Upper lobe of left lung (tissue), 4 donors: ENCODE data around the gene TVP23A.

Experiments
- POLR2A ChIP-seq, 4 donors: fragments of 450-650 bp; IDR thresholded peaks; one replicate each; pipeline ENCODE4 v1.5.1; 2016 to 2017; ENCODE audit warnings: antibody characterized with exemption in 4 of 4, mild to moderate bottlenecking in 2 of 4
- POLR2AphosphoS5 ChIP-seq, 2 donors: sonication (generic); formaldehyde crosslinking; IDR thresholded peaks; one replicate each; pipeline ENCODE4 v1.5.1; 2017; ENCODE audit warnings: antibody characterized with exemption in 2 of 2
- TF ChIP-seq, protein P1 (sequence below), 6 experiments: fragments of 450-650 bp in 4 of 6; fragments of 200-600 bp in 2 of 6; sonication (generic) in 2 of 6; IDR thresholded peaks; one replicate each; pipeline ENCODE4 v1.5.1; 2016 to 2019; ENCODE audit warnings: antibody characterized with exemption in 6 of 6

DNA sequence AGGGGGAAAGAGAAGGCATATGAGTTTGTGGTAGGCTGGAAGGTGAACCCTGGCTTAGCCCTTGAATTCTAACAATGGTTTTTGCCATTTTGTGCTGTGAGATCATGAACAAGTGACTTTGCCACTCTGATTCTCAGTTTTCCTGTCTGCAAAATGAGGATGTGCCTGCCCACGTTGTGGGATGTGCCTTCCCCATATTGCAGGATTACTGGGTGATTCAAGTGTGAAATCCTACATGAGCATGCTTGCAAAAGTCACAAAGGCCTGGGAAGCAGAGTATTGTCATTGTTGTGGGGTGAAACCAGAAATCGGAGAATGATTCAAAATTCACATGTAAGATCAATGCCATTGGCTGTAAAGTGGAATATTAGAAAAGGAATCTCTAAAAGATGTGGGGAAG lies 28.6 kb upstream of the TVP23A start:
- TF ChIP-seq, protein P1, sequence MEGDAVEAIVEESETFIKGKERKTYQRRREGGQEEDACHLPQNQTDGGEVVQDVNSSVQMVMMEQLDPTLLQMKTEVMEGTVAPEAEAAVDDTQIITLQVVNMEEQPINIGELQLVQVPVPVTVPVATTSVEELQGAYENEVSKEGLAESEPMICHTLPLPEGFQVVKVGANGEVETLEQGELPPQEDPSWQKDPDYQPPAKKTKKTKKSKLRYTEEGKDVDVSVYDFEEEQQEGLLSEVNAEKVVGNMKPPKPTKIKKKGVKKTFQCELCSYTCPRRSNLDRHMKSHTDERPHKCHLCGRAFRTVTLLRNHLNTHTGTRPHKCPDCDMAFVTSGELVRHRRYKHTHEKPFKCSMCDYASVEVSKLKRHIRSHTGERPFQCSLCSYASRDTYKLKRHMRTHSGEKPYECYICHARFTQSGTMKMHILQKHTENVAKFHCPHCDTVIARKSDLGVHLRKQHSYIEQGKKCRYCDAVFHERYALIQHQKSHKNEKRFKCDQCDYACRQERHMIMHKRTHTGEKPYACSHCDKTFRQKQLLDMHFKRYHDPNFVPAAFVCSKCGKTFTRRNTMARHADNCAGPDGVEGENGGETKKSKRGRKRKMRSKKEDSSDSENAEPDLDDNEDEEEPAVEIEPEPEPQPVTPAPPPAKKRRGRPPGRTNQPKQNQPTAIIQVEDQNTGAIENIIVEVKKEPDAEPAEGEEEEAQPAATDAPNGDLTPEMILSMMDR (IDR thresholded peaks at IDR 0.05) = no peak
- no peak for TF ChIP-seq POLR2A (IDR thresholded peaks at IDR 0.05)
- TF ChIP-seq POLR2AphosphoS5 (IDR thresholded peaks at IDR 0.05) = peak; percentile 26 to 30
